LNCAP (cell line): ENCODE data around the gene BACE2.

ENCODE experiments used
- TF ChIP-seq, protein P1 (sequence below): fragments of 450-650 bp; IDR thresholded peaks from 2 replicates; pipeline ENCODE4 v1.5.1; 2017; ENCODE audit warnings: mild to moderate bottlenecking

BACE2 gene

DNA sequence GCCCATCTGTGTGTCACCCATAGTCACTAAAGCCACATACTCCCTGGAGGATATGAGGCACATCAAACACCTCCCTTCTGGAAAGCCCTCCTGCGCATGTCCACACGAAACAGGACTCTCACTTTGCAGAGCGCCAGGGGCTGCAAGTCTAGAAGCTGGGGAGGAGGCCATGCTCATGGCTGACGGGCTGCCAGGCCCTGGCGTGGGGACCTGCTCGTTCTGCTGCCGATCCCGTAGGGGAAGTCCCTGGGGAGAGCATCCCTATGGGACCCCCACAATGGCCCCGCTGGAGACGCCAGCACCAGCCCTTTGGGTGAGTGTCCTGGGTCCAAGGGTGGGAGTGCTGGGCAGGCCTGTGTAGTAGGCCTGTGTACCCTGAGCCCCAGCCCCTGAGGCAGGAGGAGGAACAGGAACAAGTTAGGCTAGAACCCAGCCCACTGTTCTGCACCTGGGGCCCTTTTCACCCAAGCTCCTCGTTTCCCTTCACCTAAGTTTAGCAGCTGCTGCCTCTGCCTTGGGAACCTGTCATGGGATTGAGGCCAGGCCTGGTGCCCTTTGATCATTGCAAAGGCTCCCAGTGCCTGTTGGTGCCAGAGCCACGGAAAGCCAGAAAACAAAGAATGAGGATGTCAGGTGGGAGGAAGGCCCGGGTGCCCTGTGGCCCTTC, 158.6 kb downstream of the BACE2 start:
- TF ChIP-seq, protein P1, sequence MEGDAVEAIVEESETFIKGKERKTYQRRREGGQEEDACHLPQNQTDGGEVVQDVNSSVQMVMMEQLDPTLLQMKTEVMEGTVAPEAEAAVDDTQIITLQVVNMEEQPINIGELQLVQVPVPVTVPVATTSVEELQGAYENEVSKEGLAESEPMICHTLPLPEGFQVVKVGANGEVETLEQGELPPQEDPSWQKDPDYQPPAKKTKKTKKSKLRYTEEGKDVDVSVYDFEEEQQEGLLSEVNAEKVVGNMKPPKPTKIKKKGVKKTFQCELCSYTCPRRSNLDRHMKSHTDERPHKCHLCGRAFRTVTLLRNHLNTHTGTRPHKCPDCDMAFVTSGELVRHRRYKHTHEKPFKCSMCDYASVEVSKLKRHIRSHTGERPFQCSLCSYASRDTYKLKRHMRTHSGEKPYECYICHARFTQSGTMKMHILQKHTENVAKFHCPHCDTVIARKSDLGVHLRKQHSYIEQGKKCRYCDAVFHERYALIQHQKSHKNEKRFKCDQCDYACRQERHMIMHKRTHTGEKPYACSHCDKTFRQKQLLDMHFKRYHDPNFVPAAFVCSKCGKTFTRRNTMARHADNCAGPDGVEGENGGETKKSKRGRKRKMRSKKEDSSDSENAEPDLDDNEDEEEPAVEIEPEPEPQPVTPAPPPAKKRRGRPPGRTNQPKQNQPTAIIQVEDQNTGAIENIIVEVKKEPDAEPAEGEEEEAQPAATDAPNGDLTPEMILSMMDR, result no peak

- TF ChIP-seq, protein P1, result no peak
These were observed 159.8 kb downstream of the BACE2 start for GRCh38 chr21:41327753-41328152.

DNA sequence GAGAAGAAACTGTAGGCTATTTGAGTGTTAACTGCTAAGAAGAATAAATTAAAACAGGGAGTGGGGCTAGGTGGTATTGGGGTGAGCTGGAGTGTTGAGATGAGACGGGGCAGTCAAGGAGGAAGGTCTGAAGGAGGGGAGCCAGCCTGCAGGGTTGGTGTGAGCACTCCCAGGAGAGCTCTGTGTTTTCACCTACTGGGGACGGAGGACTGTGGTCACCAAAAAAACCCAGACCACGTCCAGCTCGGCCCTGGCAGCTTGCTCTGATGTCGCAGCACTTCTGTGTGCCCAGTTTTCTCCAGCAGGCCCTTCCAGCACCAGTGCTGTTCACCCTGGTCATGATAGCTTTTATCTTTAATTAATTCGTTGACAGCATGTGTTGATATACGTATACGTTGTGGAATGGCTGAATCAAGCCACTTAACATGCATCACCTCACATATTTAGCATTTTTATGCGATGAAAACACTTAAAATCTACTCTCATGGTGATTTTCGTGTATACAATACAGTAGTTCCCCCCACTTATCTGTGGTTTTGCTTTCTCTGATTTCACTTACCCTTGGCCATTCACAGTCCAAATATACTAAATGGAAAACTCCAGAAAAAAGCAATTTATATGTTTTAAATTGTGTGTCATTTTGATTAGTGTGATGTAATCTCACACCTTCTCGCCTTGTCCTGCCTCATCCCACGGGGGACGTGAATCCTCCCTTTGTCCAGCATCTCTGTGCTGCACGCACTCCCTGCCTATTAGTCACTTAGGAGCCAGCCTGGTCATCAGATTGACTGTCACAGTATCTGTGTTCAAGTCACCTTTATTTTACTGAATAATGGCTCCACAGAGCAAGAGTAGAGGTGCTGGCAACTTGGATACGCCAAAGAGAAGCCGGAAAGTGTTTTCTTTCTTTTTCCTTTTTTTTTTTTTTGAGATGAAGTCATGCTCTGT, 161.0 kb downstream of the BACE2 start:
- TF ChIP-seq, protein P1, result no peak
